ENCODE results near the gene RELN. TPM values are rescaled to one million over a fixed set of nuclear protein-coding genes. Genes with fewer than 3 reads are reported as not detected.

RELN gene
- total and polyA plus RNA-seq, 9 of the 15 experiments (the other 6 are each of a cell fraction or from before 2014, with no cell fraction given): 12.9 to 43.2 (median 18.1) TPM

DNA sequence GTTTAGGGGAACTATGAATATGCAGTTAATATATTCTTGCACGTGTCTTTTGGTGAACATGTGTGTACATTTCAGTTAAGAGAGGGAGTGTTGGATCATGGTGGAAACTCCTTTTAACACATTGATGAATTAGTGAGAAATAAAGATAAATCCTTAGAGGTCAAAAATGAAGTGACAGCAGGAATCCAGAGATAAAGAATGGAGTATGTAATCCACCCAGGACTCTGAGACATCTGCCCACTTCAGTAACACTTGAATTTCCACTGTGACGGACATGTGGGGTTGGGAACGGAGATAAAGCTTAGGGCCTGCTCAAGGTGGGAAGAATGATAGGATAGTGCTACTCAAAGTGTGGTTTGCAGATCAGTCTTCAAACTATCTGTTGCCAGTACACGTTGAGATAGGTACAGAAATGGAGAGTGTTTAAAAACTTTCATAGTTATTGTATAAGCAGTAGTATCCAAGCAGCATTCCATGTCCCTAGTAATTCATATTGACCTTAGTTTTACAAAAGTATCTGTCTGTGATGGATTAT lies 6.6 kb upstream of the RELN start (continued):
- TF ChIP-seq, protein P1, sequence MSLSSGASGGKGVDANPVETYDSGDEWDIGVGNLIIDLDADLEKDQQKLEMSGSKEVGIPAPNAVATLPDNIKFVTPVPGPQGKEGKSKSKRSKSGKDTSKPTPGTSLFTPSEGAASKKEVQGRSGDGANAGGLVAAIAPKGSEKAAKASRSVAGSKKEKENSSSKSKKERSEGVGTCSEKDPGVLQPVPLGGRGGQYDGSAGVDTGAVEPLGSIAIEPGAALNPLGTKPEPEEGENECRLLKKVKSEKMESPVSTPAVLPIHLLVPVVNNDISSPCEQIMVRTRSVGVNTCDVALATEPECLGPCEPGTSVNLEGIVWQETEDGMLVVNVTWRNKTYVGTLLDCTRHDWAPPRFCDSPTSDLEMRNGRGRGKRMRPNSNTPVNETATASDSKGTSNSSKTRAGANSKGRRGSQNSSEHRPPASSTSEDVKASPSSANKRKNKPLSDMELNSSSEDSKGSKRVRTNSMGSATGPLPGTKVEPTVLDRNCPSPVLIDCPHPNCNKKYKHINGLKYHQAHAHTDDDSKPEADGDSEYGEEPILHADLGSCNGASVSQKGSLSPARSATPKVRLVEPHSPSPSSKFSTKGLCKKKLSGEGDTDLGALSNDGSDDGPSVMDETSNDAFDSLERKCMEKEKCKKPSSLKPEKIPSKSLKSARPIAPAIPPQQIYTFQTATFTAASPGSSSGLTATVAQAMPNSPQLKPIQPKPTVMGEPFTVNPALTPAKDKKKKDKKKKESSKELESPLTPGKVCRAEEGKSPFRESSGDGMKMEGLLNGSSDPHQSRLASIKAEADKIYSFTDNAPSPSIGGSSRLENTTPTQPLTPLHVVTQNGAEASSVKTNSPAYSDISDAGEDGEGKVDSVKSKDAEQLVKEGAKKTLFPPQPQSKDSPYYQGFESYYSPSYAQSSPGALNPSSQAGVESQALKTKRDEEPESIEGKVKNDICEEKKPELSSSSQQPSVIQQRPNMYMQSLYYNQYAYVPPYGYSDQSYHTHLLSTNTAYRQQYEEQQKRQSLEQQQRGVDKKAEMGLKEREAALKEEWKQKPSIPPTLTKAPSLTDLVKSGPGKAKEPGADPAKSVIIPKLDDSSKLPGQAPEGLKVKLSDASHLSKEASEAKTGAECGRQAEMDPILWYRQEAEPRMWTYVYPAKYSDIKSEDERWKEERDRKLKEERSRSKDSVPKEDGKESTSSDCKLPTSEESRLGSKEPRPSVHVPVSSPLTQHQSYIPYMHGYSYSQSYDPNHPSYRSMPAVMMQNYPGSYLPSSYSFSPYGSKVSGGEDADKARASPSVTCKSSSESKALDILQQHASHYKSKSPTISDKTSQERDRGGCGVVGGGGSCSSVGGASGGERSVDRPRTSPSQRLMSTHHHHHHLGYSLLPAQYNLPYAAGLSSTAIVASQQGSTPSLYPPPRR (CRISPR knock-in tag; IDR thresholded peaks at IDR 0.05; ENCODE audit: borderline replicate concordance): peak; percentile 93; the same call in 1 of the 2 replicates
- TF ChIP-seq KHSRP (IDR thresholded peaks at IDR 0.05) (peak; percentile 98), SIN3B (IDR thresholded peaks at IDR 0.05; ENCODE audit: low read depth) (no peak), TEAD1 (CRISPR knock-in tag; IDR thresholded peaks at IDR 0.05) (peak; percentile 32 to 96; a peak in 2 of 4 replicates), SOX6 (IDR thresholded peaks at IDR 0.05) (peak; percentile 99), STAT5A (IDR thresholded peaks at IDR 0.05; ENCODE audit: borderline replicate concordance, low read length) (peak; percentile 100)
- TF ChIP-seq, protein P2, sequence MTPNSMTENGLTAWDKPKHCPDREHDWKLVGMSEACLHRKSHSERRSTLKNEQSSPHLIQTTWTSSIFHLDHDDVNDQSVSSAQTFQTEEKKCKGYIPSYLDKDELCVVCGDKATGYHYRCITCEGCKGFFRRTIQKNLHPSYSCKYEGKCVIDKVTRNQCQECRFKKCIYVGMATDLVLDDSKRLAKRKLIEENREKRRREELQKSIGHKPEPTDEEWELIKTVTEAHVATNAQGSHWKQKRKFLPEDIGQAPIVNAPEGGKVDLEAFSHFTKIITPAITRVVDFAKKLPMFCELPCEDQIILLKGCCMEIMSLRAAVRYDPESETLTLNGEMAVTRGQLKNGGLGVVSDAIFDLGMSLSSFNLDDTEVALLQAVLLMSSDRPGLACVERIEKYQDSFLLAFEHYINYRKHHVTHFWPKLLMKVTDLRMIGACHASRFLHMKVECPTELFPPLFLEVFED (CRISPR knock-in tag; conservative IDR thresholded peaks at IDR 0.05): peak; percentile 82
- TF ChIP-seq, protein P3, sequence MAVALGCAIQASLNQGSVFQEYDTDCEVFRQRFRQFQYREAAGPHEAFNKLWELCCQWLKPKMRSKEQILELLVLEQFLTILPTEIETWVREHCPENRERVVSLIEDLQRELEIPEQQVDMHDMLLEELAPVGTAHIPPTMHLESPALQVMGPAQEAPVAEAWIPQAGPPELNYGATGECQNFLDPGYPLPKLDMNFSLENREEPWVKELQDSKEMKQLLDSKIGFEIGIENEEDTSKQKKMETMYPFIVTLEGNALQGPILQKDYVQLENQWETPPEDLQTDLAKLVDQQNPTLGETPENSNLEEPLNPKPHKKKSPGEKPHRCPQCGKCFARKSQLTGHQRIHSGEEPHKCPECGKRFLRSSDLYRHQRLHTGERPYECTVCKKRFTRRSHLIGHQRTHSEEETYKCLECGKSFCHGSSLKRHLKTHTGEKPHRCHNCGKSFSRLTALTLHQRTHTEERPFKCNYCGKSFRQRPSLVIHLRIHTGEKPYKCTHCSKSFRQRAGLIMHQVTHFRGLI (CRISPR knock-in tag; IDR thresholded peaks at IDR 0.05): peak; percentile 91
- TF ChIP-seq, protein P4, sequence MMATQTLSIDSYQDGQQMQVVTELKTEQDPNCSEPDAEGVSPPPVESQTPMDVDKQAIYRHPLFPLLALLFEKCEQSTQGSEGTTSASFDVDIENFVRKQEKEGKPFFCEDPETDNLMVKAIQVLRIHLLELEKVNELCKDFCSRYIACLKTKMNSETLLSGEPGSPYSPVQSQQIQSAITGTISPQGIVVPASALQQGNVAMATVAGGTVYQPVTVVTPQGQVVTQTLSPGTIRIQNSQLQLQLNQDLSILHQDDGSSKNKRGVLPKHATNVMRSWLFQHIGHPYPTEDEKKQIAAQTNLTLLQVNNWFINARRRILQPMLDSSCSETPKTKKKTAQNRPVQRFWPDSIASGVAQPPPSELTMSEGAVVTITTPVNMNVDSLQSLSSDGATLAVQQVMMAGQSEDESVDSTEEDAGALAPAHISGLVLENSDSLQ (IDR thresholded peaks at IDR 0.05): peak; percentile 96
- TF ChIP-seq, protein P5, sequence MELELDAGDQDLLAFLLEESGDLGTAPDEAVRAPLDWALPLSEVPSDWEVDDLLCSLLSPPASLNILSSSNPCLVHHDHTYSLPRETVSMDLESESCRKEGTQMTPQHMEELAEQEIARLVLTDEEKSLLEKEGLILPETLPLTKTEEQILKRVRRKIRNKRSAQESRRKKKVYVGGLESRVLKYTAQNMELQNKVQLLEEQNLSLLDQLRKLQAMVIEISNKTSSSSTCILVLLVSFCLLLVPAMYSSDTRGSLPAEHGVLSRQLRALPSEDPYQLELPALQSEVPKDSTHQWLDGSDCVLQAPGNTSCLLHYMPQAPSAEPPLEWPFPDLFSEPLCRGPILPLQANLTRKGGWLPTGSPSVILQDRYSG (tag; conservative IDR thresholded peaks at IDR 0.05; ENCODE audit: low read depth): peak; percentile 94
